Measurements from ENCODE around the gene FARP1. TPM values are rescaled to one million over a fixed set of nuclear protein-coding genes. Genes with fewer than 3 reads are reported as not detected.

The FARP1 gene
- total RNA-seq, 2 donors from 2014 or later: 1.0 to 2.2 TPM

- Mint-ChIP-seq H3K27me3 (peaks cover 3 to 22% of the 10 kb centered on the region in 2 donors), H3K4me1 (ENCODE audit: low read depth in 2 of 2) (no peaks in the 10 kb centered on the region), H3K4me3 (no peak overlapping the region), H3K9me3 (peaks cover 4% of the 10 kb centered on the region), H3K36me3 (peaks cover 14% of the 10 kb centered on the region), H3K27ac (no peak overlapping the region)
- no peak for DNase-seq (ENCODE audit: low spot score)
- no peak for ATAC-seq
Observed at GRCh38 chr13:98208606-98209005, 65.7 kb downstream of the FARP1 start.

GRCh38 chr13:98212763-98213162 lies 69.9 kb downstream of the FARP1 start:
- Mint-ChIP-seq H3K4me1 (ENCODE audit: low read depth in 2 of 2) (no peaks in the 10 kb centered on the region), H3K27ac (no peak overlapping the region), H3K4me3 (no peak overlapping the region), H3K9me3 (no peaks in the 10 kb centered on the region), H3K36me3 (no peaks in the 10 kb centered on the region), H3K27me3 (peaks cover 3 to 4% of the 10 kb centered on the region in 2 donors)
- no peak for DNase-seq (ENCODE audit: low spot score)
- no peak for ATAC-seq

- ATAC-seq: peak in 1 of 2 donors; percentile 13
- H3K36me3 Mint-ChIP-seq: no peaks in the 10 kb centered on the region
Observed at GRCh38 chr13:98213354-98213753, 70.5 kb downstream of the FARP1 start.

GRCh38 chr13:98214008-98214643 lies 71.2 kb downstream of the FARP1 start:
- peak in 1 of 2 donors; percentile 5 for ATAC-seq
- H3K36me3 Mint-ChIP-seq: no peaks in the 10 kb centered on the region
- H3K9me3 Mint-ChIP-seq: no peaks in the 10 kb centered on the region

More at GRCh38 chr13:98213354-98213753, 70.5 kb downstream of the FARP1 start:
- no peak for DNase-seq (ENCODE audit: low spot score)
- Mint-ChIP-seq H3K4me1 (ENCODE audit: low read depth in 2 of 2) (no peaks in the 10 kb centered on the region), H3K9me3 (no peaks in the 10 kb centered on the region), H3K27me3 (peaks cover 3 to 7% of the 10 kb centered on the region in 2 donors), H3K27ac (no peak overlapping the region), H3K4me3 (no peak overlapping the region)

GRCh38 chr13:98214707-98215106 lies 71.8 kb downstream of the FARP1 start:
- ATAC-seq: no peak
- peaks cover 0 to 10% of the 10 kb centered on the region in 2 donors for H3K27me3 Mint-ChIP-seq
- H3K4me3 Mint-ChIP-seq: no peak overlapping the region
- H3K27ac Mint-ChIP-seq: no peak overlapping the region
- H3K9me3 Mint-ChIP-seq: no peaks in the 10 kb centered on the region
- DNase-seq (ENCODE audit: low spot score): no peak
- H3K36me3 Mint-ChIP-seq: no peaks in the 10 kb centered on the region
- H3K4me1 Mint-ChIP-seq (ENCODE audit: low read depth in 2 of 2): no peaks in the 10 kb centered on the region

More at GRCh38 chr13:98214008-98214643, 71.2 kb downstream of the FARP1 start:
- no peak overlapping the region for H3K4me3 Mint-ChIP-seq
- peaks cover 0 to 10% of the 10 kb centered on the region in 2 donors for H3K27me3 Mint-ChIP-seq
- H3K27ac Mint-ChIP-seq: no peak overlapping the region
- H3K4me1 Mint-ChIP-seq (ENCODE audit: low read depth in 2 of 2): no peaks in the 10 kb centered on the region
- no peak for DNase-seq (ENCODE audit: low spot score)

GRCh38 chr13:98215508-98215907 lies 72.6 kb downstream of the FARP1 start:
- no peak for DNase-seq (ENCODE audit: low spot score)
- Mint-ChIP-seq H3K36me3 (no peaks in the 10 kb centered on the region), H3K4me3 (no peak overlapping the region), H3K27ac (no peak overlapping the region), H3K9me3 (no peaks in the 10 kb centered on the region), H3K4me1 (ENCODE audit: low read depth in 2 of 2) (no peaks in the 10 kb centered on the region), H3K27me3 (peaks cover 0 to 10% of the 10 kb centered on the region in 2 donors)
- ATAC-seq: no peak

- no peaks in the 10 kb centered on the region for H3K4me1 Mint-ChIP-seq (ENCODE audit: low read depth in 2 of 2)
- no peaks in the 10 kb centered on the region for H3K9me3 Mint-ChIP-seq
- ATAC-seq (no peak), DNase-seq (ENCODE audit: low spot score) (no peak)
- H3K4me3 Mint-ChIP-seq: no peak overlapping the region
- H3K27me3 Mint-ChIP-seq: peaks cover 0 to 12% of the 10 kb centered on the region in 2 donors
- H3K27ac Mint-ChIP-seq: no peak overlapping the region
- H3K36me3 Mint-ChIP-seq: no peaks in the 10 kb centered on the region
Observed at GRCh38 chr13:98216135-98216565, 73.3 kb downstream of the FARP1 start.

GRCh38 chr13:98216711-98217285 lies 73.9 kb downstream of the FARP1 start:
- H3K27me3 Mint-ChIP-seq: peaks cover 0 to 18% of the 10 kb centered on the region in 2 donors
- DNase-seq (ENCODE audit: low spot score): no peak

GRCh38 chr13:98217597-98217996 lies 74.7 kb downstream of the FARP1 start:
- no peak for DNase-seq (ENCODE audit: low spot score)
- Mint-ChIP-seq H3K27ac (no peak overlapping the region), H3K4me1 (ENCODE audit: low read depth in 2 of 2) (no peaks in the 10 kb centered on the region), H3K9me3 (no peaks in the 10 kb centered on the region), H3K27me3 (peaks cover 0 to 18% of the 10 kb centered on the region in 2 donors), H3K4me3 (no peak overlapping the region), H3K36me3 (no peaks in the 10 kb centered on the region)
- ATAC-seq: no peak

More at GRCh38 chr13:98216711-98217285, 73.9 kb downstream of the FARP1 start:
- H3K9me3 Mint-ChIP-seq: no peaks in the 10 kb centered on the region
- H3K4me1 Mint-ChIP-seq (ENCODE audit: low read depth in 2 of 2): no peaks in the 10 kb centered on the region
- ATAC-seq: no peak
- no peak overlapping the region for H3K27ac Mint-ChIP-seq
- H3K4me3 Mint-ChIP-seq: no peak overlapping the region
- no peaks in the 10 kb centered on the region for H3K36me3 Mint-ChIP-seq

GRCh38 chr13:98219685-98220084 lies 76.8 kb downstream of the FARP1 start:
- DNase-seq (ENCODE audit: low spot score): no peak
- Mint-ChIP-seq H3K27me3 (peaks cover 0 to 18% of the 10 kb centered on the region in 2 donors), H3K4me3 (no peak overlapping the region), H3K27ac (no peak overlapping the region), H3K9me3 (no peaks in the 10 kb centered on the region), H3K4me1 (ENCODE audit: low read depth in 2 of 2) (no peaks in the 10 kb centered on the region), H3K36me3 (no peaks in the 10 kb centered on the region)
- ATAC-seq: no peak

GRCh38 chr13:98220271-98220791 lies 77.4 kb downstream of the FARP1 start:
- no peaks in the 10 kb centered on the region for H3K4me1 Mint-ChIP-seq (ENCODE audit: low read depth in 2 of 2)
- H3K27ac Mint-ChIP-seq: no peak overlapping the region
- peaks cover 0 to 18% of the 10 kb centered on the region in 2 donors for H3K27me3 Mint-ChIP-seq
- no peaks in the 10 kb centered on the region for H3K9me3 Mint-ChIP-seq
- no peaks in the 10 kb centered on the region for H3K36me3 Mint-ChIP-seq
- no peak for DNase-seq (ENCODE audit: low spot score)
- H3K4me3 Mint-ChIP-seq: no peak overlapping the region
- no peak for ATAC-seq

- H3K36me3 Mint-ChIP-seq: no peaks in the 10 kb centered on the region
Observed at GRCh38 chr13:98221234-98221633, 78.3 kb downstream of the FARP1 start.

GRCh38 chr13:98222081-98222554 lies 79.2 kb downstream of the FARP1 start:
- no peak overlapping the region for H3K4me3 Mint-ChIP-seq
- H3K36me3 Mint-ChIP-seq: no peaks in the 10 kb centered on the region
- no peaks in the 10 kb centered on the region for H3K9me3 Mint-ChIP-seq
- H3K27ac Mint-ChIP-seq: no peak overlapping the region
- peaks cover 2 to 14% of the 10 kb centered on the region in 2 donors for H3K27me3 Mint-ChIP-seq
- ATAC-seq: no peak
- no peak for DNase-seq (ENCODE audit: low spot score)
- H3K4me1 Mint-ChIP-seq (ENCODE audit: low read depth in 2 of 2): no peaks in the 10 kb centered on the region

More at GRCh38 chr13:98221234-98221633, 78.3 kb downstream of the FARP1 start:
- H3K27me3 Mint-ChIP-seq: peaks cover 0 to 18% of the 10 kb centered on the region in 2 donors
- H3K4me3 Mint-ChIP-seq: no peak overlapping the region
- H3K4me1 Mint-ChIP-seq (ENCODE audit: low read depth in 2 of 2): no peaks in the 10 kb centered on the region
- H3K27ac Mint-ChIP-seq: no peak overlapping the region
- no peaks in the 10 kb centered on the region for H3K9me3 Mint-ChIP-seq
- DNase-seq (ENCODE audit: low spot score): no peak
- no peak for ATAC-seq

- Mint-ChIP-seq H3K4me1 (ENCODE audit: low read depth in 2 of 2) (no peaks in the 10 kb centered on the region), H3K36me3 (no peaks in the 10 kb centered on the region), H3K9me3 (no peaks in the 10 kb centered on the region), H3K4me3 (no peak overlapping the region), H3K27ac (no peak overlapping the region), H3K27me3 (peaks cover 2 to 14% of the 10 kb centered on the region in 2 donors)
- ATAC-seq (no peak), DNase-seq (ENCODE audit: low spot score) (no peak)
Observed at GRCh38 chr13:98222816-98223215, 79.9 kb downstream of the FARP1 start.

Measured in natural killer cell treated with Interleukin-12 subunit alpha and Interleukin-12 subunit beta and Interleukin-15 and Interleukin-18, amount 100 ng/mL, for 72 hours (primary cell).